ENCODE results near the gene LCE7A. TPM values are rescaled to one million over a fixed set of nuclear protein-coding genes. Genes with fewer than 3 reads are reported as not detected.

Gene LCE7A
- total RNA-seq, 1 donor = not detected

- TF ChIP-seq, protein P1, sequence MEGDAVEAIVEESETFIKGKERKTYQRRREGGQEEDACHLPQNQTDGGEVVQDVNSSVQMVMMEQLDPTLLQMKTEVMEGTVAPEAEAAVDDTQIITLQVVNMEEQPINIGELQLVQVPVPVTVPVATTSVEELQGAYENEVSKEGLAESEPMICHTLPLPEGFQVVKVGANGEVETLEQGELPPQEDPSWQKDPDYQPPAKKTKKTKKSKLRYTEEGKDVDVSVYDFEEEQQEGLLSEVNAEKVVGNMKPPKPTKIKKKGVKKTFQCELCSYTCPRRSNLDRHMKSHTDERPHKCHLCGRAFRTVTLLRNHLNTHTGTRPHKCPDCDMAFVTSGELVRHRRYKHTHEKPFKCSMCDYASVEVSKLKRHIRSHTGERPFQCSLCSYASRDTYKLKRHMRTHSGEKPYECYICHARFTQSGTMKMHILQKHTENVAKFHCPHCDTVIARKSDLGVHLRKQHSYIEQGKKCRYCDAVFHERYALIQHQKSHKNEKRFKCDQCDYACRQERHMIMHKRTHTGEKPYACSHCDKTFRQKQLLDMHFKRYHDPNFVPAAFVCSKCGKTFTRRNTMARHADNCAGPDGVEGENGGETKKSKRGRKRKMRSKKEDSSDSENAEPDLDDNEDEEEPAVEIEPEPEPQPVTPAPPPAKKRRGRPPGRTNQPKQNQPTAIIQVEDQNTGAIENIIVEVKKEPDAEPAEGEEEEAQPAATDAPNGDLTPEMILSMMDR (IDR thresholded peaks at IDR 0.05; ENCODE audit: insufficient read depth, low read depth, low read length) = no peak
- no peak for DNase-seq (ENCODE audit: low read depth)
Measured at GRCh38 chr1:152878042-152878441, 18.2 kb downstream of the LCE7A start, which contains the start of gene SMCP. TSS of gene SMCP (plus strand) at chr1:152878322. CDS start at chr1:152884423, 6,101 bp downstream.

DNA sequence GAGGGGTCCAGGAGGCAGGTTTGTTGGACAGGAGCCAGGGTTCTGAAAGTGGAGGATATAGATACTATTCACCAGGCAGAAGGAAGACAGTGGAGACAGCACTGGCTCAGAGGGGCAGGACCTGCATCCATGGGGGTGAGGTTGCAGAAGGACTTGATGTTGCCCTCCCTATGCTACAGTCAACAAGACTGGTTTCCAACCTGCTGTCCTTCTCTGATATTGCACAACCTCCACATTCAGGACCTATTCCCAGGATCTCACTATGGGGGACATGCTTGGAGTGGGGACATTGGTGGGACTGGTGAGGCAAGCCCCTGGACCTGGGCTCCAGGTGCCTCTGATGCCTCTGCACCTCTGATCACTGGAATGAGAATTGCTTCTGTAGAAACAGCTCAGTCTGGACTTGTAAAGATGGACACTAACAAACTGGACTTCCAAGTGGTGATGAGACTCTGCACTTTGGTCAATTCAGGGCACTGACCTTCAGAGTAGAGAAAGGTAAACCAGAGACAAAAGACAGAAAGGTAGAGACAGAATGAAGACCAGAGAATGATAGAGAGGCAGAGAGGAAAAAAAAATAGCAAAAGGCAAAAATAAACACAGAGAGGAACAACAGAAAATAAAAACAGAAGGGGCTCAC is 19.9 kb downstream of the LCE7A start:
- no peak overlapping the region for H3K4me3 ChIP-seq (ENCODE audit: low read depth, low read length)
- no peak for DNase-seq (ENCODE audit: low read depth)
- TF ChIP-seq, protein P1 (IDR thresholded peaks at IDR 0.05; ENCODE audit: insufficient read depth, low read depth, low read length) = no peak

More at GRCh38 chr1:152878042-152878441, 18.2 kb downstream of the LCE7A start, which contains the start of gene SMCP:
- no peak within 1 kb of the TSS for H3K4me3 ChIP-seq (ENCODE audit: low read depth, low read length)

GRCh38 chr1:152880316-152880715 is 20.5 kb downstream of the LCE7A start:
- TF ChIP-seq, protein P1 (IDR thresholded peaks at IDR 0.05; ENCODE audit: insufficient read depth, low read depth, low read length) = no peak
- H3K4me3 ChIP-seq (ENCODE audit: low read depth, low read length) = no peak overlapping the region
- DNase-seq (ENCODE audit: low read depth) = no peak

GRCh38 chr1:152880907-152881306 is 21.1 kb downstream of the LCE7A start:
- no peak overlapping the region for H3K4me3 ChIP-seq (ENCODE audit: low read depth, low read length)
- TF ChIP-seq, protein P1 (IDR thresholded peaks at IDR 0.05; ENCODE audit: insufficient read depth, low read depth, low read length) = no peak
- no peak for DNase-seq (ENCODE audit: low read depth)

DNA sequence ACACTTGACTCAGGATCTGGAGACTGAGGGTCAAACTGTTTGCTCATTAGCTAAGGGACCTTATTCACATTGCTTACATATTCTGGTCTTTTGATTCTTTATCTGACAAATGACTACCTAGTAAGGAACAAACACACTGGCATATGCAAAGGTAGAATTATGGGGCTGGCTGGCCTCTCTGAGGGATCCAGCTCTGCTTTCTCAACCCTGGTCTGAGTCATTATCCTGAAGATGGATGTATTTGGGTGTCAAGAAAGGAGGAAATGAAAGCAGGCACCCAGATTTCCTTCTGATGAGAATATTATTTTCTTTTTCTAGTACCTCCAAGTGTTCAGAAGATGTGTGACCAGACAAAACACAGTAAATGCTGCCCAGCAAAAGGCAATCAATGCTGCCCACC is 24.3 kb downstream of the LCE7A start:
- DNase-seq (ENCODE audit: low read depth) = no peak
- no peak overlapping the region for H3K4me3 ChIP-seq (ENCODE audit: low read depth, low read length)
- TF ChIP-seq, protein P1 (IDR thresholded peaks at IDR 0.05; ENCODE audit: insufficient read depth, low read depth, low read length) = no peak

DNA sequence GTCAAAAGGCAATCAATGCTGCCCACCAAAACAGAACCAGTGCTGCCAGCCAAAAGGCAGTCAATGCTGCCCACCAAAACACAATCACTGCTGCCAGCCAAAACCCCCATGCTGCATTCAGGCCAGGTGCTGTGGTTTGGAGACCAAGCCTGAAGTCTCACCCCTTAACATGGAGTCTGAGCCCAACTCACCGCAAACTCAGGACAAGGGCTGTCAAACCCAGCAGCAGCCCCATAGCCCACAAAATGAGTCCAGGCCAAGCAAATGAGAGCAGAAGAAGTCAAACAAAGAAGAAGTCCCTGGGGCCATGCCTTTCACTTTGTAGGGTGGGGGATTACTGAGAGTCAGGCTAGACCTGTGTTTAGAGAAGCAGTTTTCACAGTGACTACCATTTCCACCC is 24.7 kb downstream of the LCE7A start:
- DNase-seq (ENCODE audit: low read depth) = no peak
- H3K4me3 ChIP-seq (ENCODE audit: low read depth, low read length) = no peak overlapping the region
- TF ChIP-seq, protein P1 (IDR thresholded peaks at IDR 0.05; ENCODE audit: insufficient read depth, low read depth, low read length) = no peak
